ENCODE data around the gene MT1G. TPM values are rescaled to one million over a fixed set of nuclear protein-coding genes. Genes with fewer than 3 reads are reported as not detected.

The MT1G gene
- total and polyA plus RNA-seq, 8 donors = 1.0 to 22.1 (median 2.4) TPM

- Histone ChIP-seq H3K4me1 (no peaks in the 10 kb centered on the region), H3K9me3 (no peaks in the 10 kb centered on the region), H3K4me3 (no peak overlapping the region), H3K36me3 (no peaks in the 10 kb centered on the region), H3K27ac (no peak overlapping the region), H3K27me3 (peaks cover 0 to 35% of the 10 kb centered on the region in 2 donors)
- ATAC-seq (no peak), DNase-seq (no peak)
- intact Hi-C loops (cut with DNase I) = no loop called here
- no peak for TF ChIP-seq CTCF (IDR thresholded peaks at IDR 0.05)
Observed at GRCh38 chr16:56652600-56652999, 15.3 kb downstream of the MT1G start.

GRCh38 chr16:56651586-56651985 lies 16.3 kb downstream of the MT1G start, which contains the start of gene MT1B:
Gene MT1B, plus strand, starts transcription at chr16:56651886. Its CDS starts 68 bp downstream, at chr16:56651954.
- no peak within 1 kb of the TSS for H3K27ac ChIP-seq
- intact Hi-C loops (cut with DNase I) = no loop called here
- H3K9me3 ChIP-seq = no peaks in the 10 kb centered on the region
- no peak for ATAC-seq
- H3K4me3 ChIP-seq = no peak within 1 kb of the TSS
- peaks cover 5 to 45% of the 10 kb centered on the region in 2 donors for H3K27me3 ChIP-seq
- DNase-seq = no peak
- H3K36me3 ChIP-seq = no peaks in the 10 kb centered on the region
- no peak for TF ChIP-seq CTCF (IDR thresholded peaks at IDR 0.05)
- H3K4me1 ChIP-seq = no peaks in the 10 kb centered on the region

GRCh38 chr16:56649820-56650219 lies 18.0 kb downstream of the MT1G start:
- DNase-seq = no peak
- intact Hi-C loops (cut with DNase I) = no loop called here
- no peak for ATAC-seq
- peaks cover 5 to 61% of the 10 kb centered on the region in 2 donors for H3K27me3 ChIP-seq
- H3K4me1 ChIP-seq = no peaks in the 10 kb centered on the region
- no peak overlapping the region for H3K4me3 ChIP-seq
- H3K36me3 ChIP-seq = no peaks in the 10 kb centered on the region
- H3K9me3 ChIP-seq = no peaks in the 10 kb centered on the region
- no peak for TF ChIP-seq CTCF (IDR thresholded peaks at IDR 0.05)
- H3K27ac ChIP-seq = no peak overlapping the region

- DNase-seq (no peak), ATAC-seq (no peak)
- Histone ChIP-seq H3K36me3 (no peaks in the 10 kb centered on the region), H3K9me3 (no peaks in the 10 kb centered on the region), H3K4me1 (no peaks in the 10 kb centered on the region), H3K4me3 (no peak overlapping the region), H3K27ac (no peak overlapping the region), H3K27me3 (peaks cover 9 to 65% of the 10 kb centered on the region in 2 donors)
- intact Hi-C loops (cut with DNase I) = no loop called here
- no peak for TF ChIP-seq CTCF (IDR thresholded peaks at IDR 0.05)
Observed at GRCh38 chr16:56649271-56649670, 18.6 kb downstream of the MT1G start.

GRCh38 chr16:56647641-56648431 lies 20.0 kb downstream of the MT1G start:
- Histone ChIP-seq H3K4me1 (peaks cover 0 to 14% of the 10 kb centered on the region in 2 donors), H3K27me3 (peaks cover 17 to 80% of the 10 kb centered on the region in 2 donors), H3K27ac (no peak overlapping the region), H3K9me3 (no peaks in the 10 kb centered on the region), H3K4me3 (no peak overlapping the region), H3K36me3 (no peaks in the 10 kb centered on the region)
- TF ChIP-seq CTCF (IDR thresholded peaks at IDR 0.05) = no peak
- intact Hi-C loops (cut with DNase I) = no loop called here
- ATAC-seq = no peak
- DNase-seq = no peak
